HFFc6 (cell line): ENCODE measurements around the gene SOBP. TPM values are rescaled to one million over a fixed set of nuclear protein-coding genes. Genes with fewer than 3 reads are reported as not detected.

Experiments used
- DNase-seq: peaks from one replicate; pipeline ENCODE4 v3.0.0-alpha.2; 2018
- H3K27ac Mint-ChIP-seq: 2 replicates; pipeline ENCODE4 v1.8.0; 2020; ENCODE audit warnings: mild to moderate bottlenecking, mixed read lengths
- H3K27me3 Mint-ChIP-seq: 2 replicates; pipeline ENCODE4 v1.8.0; 2021; ENCODE audit warnings: mild to moderate bottlenecking, moderate library complexity, mixed read lengths; ENCODE audit not compliant: insufficient read depth
- H3K36me3 Mint-ChIP-seq: 2 replicates; pipeline ENCODE4 v1.8.0; 2021; ENCODE audit warnings: low read depth, mixed read lengths
- H3K4me1 Mint-ChIP-seq: 2 replicates; pipeline ENCODE4 v1.8.0; 2020; ENCODE audit warnings: low read depth, mixed read lengths
- H3K4me3 Mint-ChIP-seq: 2 replicates; pipeline ENCODE4 v1.8.0; 2020; ENCODE audit warnings: mild to moderate bottlenecking, moderate library complexity, mixed read lengths
- H3K9me3 Mint-ChIP-seq: 2 replicates; pipeline ENCODE4 v1.8.0; 2020; ENCODE audit warnings: mild to moderate bottlenecking, mixed read lengths
- CTCF ChIP-seq: fragments of 200-600 bp; sonication (generic); IDR thresholded peaks from 2 replicates; pipeline ENCODE4 v1.5.0; 2021; ENCODE audit warnings: antibody characterized with exemption, mild to moderate bottlenecking
- total RNA-seq, 6 experiments: library from RNA; stranded (reverse); fragmentation: NEBNext Ultra II Directional; extraction: Animal tissue kit (Norgen Biotek cat#: 25700); gene quantifications; 2 replicates in 1 of 6; 3 replicates in 5 of 6; pipeline ENCODE4 v1.2.3, GENCODE V29; 2021

Gene SOBP
- total RNA-seq, 6 experiments from 2014 or later: 0.09 to 0.50 (median 0.15) TPM; not detected in 1

GRCh38 chr6:107533415-107534059 lies 43.6 kb downstream of the SOBP start:
- H3K9me3 Mint-ChIP-seq: no peaks in the 10 kb centered on the region
- no peak for TF ChIP-seq CTCF
- no peak overlapping the region for H3K27ac Mint-ChIP-seq

GRCh38 chr6:107534571-107535141 lies 44.7 kb downstream of the SOBP start:
- no peaks in the 10 kb centered on the region for H3K36me3 Mint-ChIP-seq
- H3K27ac Mint-ChIP-seq: no peak overlapping the region
- no peaks in the 10 kb centered on the region for H3K9me3 Mint-ChIP-seq
- no peak for DNase-seq
- H3K4me1 Mint-ChIP-seq: no peaks in the 10 kb centered on the region; the same call in 1 of the 2 replicates
- no peak overlapping the region for H3K4me3 Mint-ChIP-seq
- no peak for TF ChIP-seq CTCF
- peaks cover 6% of the 10 kb centered on the region; the same call in 1 of the 2 replicates for H3K27me3 Mint-ChIP-seq

More at GRCh38 chr6:107533415-107534059, 43.6 kb downstream of the SOBP start:
- Mint-ChIP-seq H3K36me3 (no peaks in the 10 kb centered on the region), H3K4me1 (no peaks in the 10 kb centered on the region), H3K27me3 (peaks cover 4% of the 10 kb centered on the region; the same call in 1 of the 2 replicates), H3K4me3 (no peak overlapping the region)
- DNase-seq: no peak

- TF ChIP-seq CTCF: no peak
- no peaks in the 10 kb centered on the region for H3K9me3 Mint-ChIP-seq
Measured at GRCh38 chr6:107535626-107536025, 45.7 kb downstream of the SOBP start.

GRCh38 chr6:107536180-107536961 lies 46.5 kb downstream of the SOBP start:
- peaks cover 6% of the 10 kb centered on the region; the same call in 1 of the 2 replicates for H3K27me3 Mint-ChIP-seq
- no peak for TF ChIP-seq CTCF
- H3K27ac Mint-ChIP-seq: no peak overlapping the region
- no peaks in the 10 kb centered on the region; the same call in 1 of the 2 replicates for H3K4me1 Mint-ChIP-seq
- H3K36me3 Mint-ChIP-seq: no peaks in the 10 kb centered on the region
- no peak overlapping the region for H3K4me3 Mint-ChIP-seq
- no peaks in the 10 kb centered on the region for H3K9me3 Mint-ChIP-seq
- DNase-seq: no peak

More at GRCh38 chr6:107535626-107536025, 45.7 kb downstream of the SOBP start:
- Mint-ChIP-seq H3K4me3 (no peak overlapping the region), H3K27me3 (peaks cover 6% of the 10 kb centered on the region; the same call in 1 of the 2 replicates), H3K4me1 (no peaks in the 10 kb centered on the region; the same call in 1 of the 2 replicates), H3K36me3 (no peaks in the 10 kb centered on the region), H3K27ac (no peak overlapping the region)
- no peak for DNase-seq

- H3K27ac Mint-ChIP-seq: no peak overlapping the region
- peaks cover 6% of the 10 kb centered on the region; the same call in 1 of the 2 replicates for H3K27me3 Mint-ChIP-seq
- H3K9me3 Mint-ChIP-seq: no peaks in the 10 kb centered on the region
- no peak for TF ChIP-seq CTCF
- no peak overlapping the region for H3K4me3 Mint-ChIP-seq
- H3K36me3 Mint-ChIP-seq: no peaks in the 10 kb centered on the region
- DNase-seq: no peak
- no peaks in the 10 kb centered on the region; the same call in 1 of the 2 replicates for H3K4me1 Mint-ChIP-seq
Measured at GRCh38 chr6:107537559-107537958, 47.6 kb downstream of the SOBP start.
